Activated CD4-positive, alpha-beta T cell treated with anti-CD3 and anti-CD28 coated beads, Interleukin-2, amount 10 ng/mL, durations not matched to agents 24 days and 14 days (primary cell): ENCODE measurements around the gene CRYBB2. TPM values are rescaled to one million over a fixed set of nuclear protein-coding genes. Genes with fewer than 3 reads are reported as not detected.

Source experiments
- DNase-seq: peaks from one replicate; pipeline ENCODE4 v3.0.0; 2022
- H3K27ac Mint-ChIP-seq: one replicate; pipeline ENCODE4 v1.8.0; 2022; ENCODE audit warnings: mild to moderate bottlenecking, mixed read lengths
- H3K27me3 Mint-ChIP-seq: one replicate; pipeline ENCODE4 v1.8.0; 2022; ENCODE audit warnings: mixed read lengths
- H3K36me3 Mint-ChIP-seq: one replicate; pipeline ENCODE4 v1.8.0; 2022; ENCODE audit warnings: low read depth, mild to moderate bottlenecking, mixed read lengths
- H3K4me1 Mint-ChIP-seq: one replicate; pipeline ENCODE4 v1.8.0; 2021; ENCODE audit warnings: mixed read lengths
- H3K4me3 Mint-ChIP-seq: one replicate; pipeline ENCODE4 v1.8.0; 2022; ENCODE audit warnings: mild to moderate bottlenecking, moderate library complexity, mixed read lengths
- H3K9me3 Mint-ChIP-seq: one replicate; pipeline ENCODE4 v1.8.0; 2021; ENCODE audit warnings: mixed read lengths
- intact Hi-C: fragments of 100-400 bp; cut with micrococcal nuclease; formaldehyde crosslinking; loops from one replicate; pipeline ENCODE4 v1.15.1; 2023
- total RNA-seq: library from RNA; stranded (reverse); gene quantifications from 2 replicates; pipeline ENCODE4 v1.2.3, GENCODE V29; 2022

The CRYBB2 gene
- total RNA-seq, 1 donor from 2014 or later = not detected

DNA sequence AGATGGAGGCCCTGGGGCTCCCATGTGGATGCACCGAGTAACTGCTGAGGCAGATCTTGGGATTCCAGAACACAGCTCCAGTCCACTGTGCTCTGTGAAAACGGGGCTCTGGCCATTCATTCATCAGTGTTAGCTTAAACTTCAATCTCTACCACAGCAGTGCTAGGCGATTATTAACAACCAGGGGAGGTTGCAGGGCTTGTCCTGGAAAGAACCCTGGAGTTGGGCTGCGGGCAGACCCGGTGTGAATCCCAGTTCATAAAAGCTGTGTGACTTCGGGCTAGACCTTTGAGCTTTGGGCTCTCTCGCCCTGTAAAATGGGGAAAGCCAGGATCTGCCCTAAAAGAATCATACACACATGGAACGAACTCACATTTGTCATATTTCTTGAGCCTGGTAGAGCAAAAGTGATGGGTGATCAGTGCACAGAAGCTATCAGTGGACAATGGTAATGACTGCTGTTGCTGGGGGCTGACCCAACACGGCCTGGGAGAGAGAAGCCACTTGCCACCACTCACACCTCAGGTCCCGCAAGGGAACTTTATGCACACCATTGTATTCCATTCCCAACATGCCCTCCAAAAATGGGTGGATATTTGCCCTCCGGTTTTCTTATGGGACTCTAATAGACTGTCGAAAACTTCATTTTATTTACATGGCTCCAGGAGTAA is 35.4 kb upstream of the CRYBB2 start:
- Mint-ChIP-seq H3K4me3 (no peak overlapping the region), H3K9me3 (peaks cover 7% of the 10 kb centered on the region), H3K36me3 (peaks cover 23% of the 10 kb centered on the region), H3K27ac (no peak overlapping the region), H3K4me1 (no peaks in the 10 kb centered on the region), H3K27me3 (no peaks in the 10 kb centered on the region)
- intact Hi-C loops = no loop called here
- no peak for DNase-seq

DNA sequence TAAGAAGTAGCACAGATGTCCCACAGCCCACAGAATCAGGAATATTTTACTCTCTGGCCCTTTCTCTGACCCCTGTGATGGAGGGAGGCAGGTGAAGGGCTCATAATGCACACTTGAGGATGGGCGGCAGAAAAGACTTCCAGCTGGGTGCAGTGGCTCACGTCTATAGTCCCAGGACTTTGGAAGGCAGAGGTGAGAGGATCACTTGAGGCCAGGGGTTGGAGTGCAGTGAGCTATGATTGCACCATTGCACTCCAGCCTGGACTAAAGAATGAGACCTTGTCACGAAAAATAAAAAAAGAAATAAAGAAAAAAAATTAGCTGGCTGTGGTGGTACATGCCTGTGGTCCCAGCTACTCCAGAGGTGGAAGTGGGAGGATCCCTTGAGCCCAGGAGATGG is 33.3 kb upstream of the CRYBB2 start:
- no peaks in the 10 kb centered on the region for H3K9me3 Mint-ChIP-seq
- intact Hi-C loops = no loop called here
- H3K36me3 Mint-ChIP-seq = peaks cover 13% of the 10 kb centered on the region
- no peaks in the 10 kb centered on the region for H3K4me1 Mint-ChIP-seq
- no peaks in the 10 kb centered on the region for H3K27me3 Mint-ChIP-seq
- no peak overlapping the region for H3K27ac Mint-ChIP-seq
- no peak overlapping the region for H3K4me3 Mint-ChIP-seq
- no peak for DNase-seq

DNA sequence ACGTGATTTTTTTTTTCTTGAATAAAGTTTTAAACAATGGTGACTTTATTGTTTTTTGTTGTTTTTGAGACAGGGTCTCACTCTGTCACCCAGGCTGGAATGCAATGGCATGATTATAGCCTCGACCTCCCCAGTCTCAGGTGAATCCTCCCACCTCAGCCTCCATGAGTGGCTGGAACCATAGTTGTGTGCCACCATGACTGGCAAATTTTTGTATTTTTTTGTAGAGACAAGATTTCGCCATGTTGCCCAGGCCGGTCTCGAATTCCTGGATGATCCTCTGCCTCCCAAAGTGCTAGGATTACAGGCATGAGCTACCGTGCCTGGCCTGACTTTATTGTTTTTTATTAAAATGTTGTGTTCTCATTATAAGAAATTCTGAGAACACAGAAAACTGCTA is 32.0 kb upstream of the CRYBB2 start:
- Mint-ChIP-seq H3K27ac (no peak overlapping the region), H3K36me3 (peaks cover 5% of the 10 kb centered on the region), H3K4me1 (no peaks in the 10 kb centered on the region), H3K27me3 (no peaks in the 10 kb centered on the region), H3K4me3 (no peak overlapping the region), H3K9me3 (no peaks in the 10 kb centered on the region)
- intact Hi-C loops = no loop called here
- DNase-seq = no peak

DNA sequence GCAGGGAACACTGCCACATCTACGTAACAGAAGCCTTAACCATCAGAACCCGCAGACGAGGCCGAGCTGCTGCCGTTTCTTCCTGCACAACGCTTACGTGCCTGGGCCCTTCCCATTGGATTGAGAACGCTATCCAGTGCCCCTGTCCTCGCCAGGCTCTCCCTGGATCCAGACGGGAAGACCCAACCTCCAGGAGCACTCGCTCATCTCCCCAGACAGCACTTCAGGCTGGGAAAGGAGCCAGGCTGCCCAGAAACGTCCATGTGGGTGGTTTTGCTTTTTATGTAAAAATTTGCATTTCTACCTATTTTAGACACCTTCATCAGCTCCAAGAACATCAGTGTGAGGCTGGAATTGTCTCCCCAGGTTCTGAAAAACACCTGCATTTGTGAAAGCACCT is 27.0 kb upstream of the CRYBB2 start:
- H3K4me3 Mint-ChIP-seq = no peak overlapping the region
- DNase-seq = no peak
- H3K36me3 Mint-ChIP-seq = peaks cover 8% of the 10 kb centered on the region
- H3K4me1 Mint-ChIP-seq = no peaks in the 10 kb centered on the region
- intact Hi-C loops = no loop called here
- no peaks in the 10 kb centered on the region for H3K27me3 Mint-ChIP-seq
- H3K27ac Mint-ChIP-seq = no peak overlapping the region
- no peaks in the 10 kb centered on the region for H3K9me3 Mint-ChIP-seq

DNA sequence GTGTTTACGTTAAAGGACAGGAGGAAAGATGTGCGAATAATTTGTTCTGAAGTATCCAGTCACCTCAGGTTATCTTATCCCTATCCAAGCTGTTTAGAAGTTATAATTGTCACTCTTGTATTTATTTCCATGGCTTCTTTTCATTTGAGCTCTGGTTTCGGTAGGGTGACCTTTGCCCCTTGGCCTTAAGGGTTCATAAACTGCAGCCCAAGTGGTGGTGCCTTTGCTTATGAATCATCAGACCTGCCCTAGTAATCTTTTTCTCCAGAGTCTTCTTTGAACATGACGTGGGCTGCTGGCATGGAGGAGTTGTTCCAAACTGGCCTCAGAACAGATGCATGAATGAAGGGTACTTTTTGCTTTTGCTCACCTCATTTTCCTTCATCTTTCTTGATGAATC is 26.3 kb upstream of the CRYBB2 start:
- Mint-ChIP-seq H3K9me3 (no peaks in the 10 kb centered on the region), H3K4me3 (no peak overlapping the region), H3K36me3 (peaks cover 8% of the 10 kb centered on the region), H3K27me3 (no peaks in the 10 kb centered on the region), H3K27ac (no peak overlapping the region), H3K4me1 (no peaks in the 10 kb centered on the region)
- no peak for DNase-seq
- intact Hi-C loops = no loop called here

- H3K36me3 Mint-ChIP-seq = peaks cover 8% of the 10 kb centered on the region
- no peak overlapping the region for H3K4me3 Mint-ChIP-seq
- H3K9me3 Mint-ChIP-seq = no peaks in the 10 kb centered on the region
- no peaks in the 10 kb centered on the region for H3K27me3 Mint-ChIP-seq
- no peaks in the 10 kb centered on the region for H3K4me1 Mint-ChIP-seq
- H3K27ac Mint-ChIP-seq = no peak overlapping the region
- intact Hi-C loops = no loop called here
- no peak for DNase-seq
These were observed 25.9 kb upstream of the CRYBB2 start for GRCh38 chr22:25193548-25193947.

DNA sequence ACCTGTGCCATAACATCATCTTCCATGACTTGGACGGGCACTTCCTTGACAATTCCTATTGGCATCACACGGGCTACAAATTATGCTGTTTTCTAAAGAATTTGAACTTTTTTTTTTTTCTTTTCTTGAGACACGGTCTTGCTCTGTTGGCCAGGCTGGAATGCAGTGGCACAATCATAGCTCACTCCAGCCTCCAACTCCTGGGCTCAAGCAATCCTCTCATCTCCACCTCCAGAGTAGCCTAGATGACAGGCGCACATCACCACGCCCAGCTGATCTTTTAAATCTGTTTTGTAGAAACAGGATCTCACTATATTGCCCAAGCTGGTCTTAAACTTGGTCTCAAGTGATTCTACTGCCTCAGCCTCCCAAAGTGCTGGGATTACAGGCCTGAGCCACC is 23.1 kb upstream of the CRYBB2 start:
- Mint-ChIP-seq H3K9me3 (no peaks in the 10 kb centered on the region), H3K27me3 (no peaks in the 10 kb centered on the region), H3K27ac (no peak overlapping the region), H3K36me3 (peaks cover 7% of the 10 kb centered on the region), H3K4me3 (no peak overlapping the region), H3K4me1 (no peaks in the 10 kb centered on the region)
- intact Hi-C loops = no loop called here
- DNase-seq = no peak

GRCh38 chr22:25197340-25197739 is 22.1 kb upstream of the CRYBB2 start:
- intact Hi-C loops = no loop called here
- H3K36me3 Mint-ChIP-seq = peaks cover 7% of the 10 kb centered on the region
- no peak overlapping the region for H3K4me3 Mint-ChIP-seq
- H3K9me3 Mint-ChIP-seq = no peaks in the 10 kb centered on the region
- H3K4me1 Mint-ChIP-seq = peaks cover 2% of the 10 kb centered on the region
- no peak for DNase-seq
- H3K27ac Mint-ChIP-seq = no peak overlapping the region
- H3K27me3 Mint-ChIP-seq = no peaks in the 10 kb centered on the region

- Mint-ChIP-seq H3K4me1 (peaks cover 2% of the 10 kb centered on the region), H3K36me3 (peaks cover 3% of the 10 kb centered on the region), H3K27me3 (no peaks in the 10 kb centered on the region), H3K4me3 (no peak within 1 kb of the TSS), H3K9me3 (no peaks in the 10 kb centered on the region), H3K27ac (no peak within 1 kb of the TSS)
- no peak for DNase-seq
- intact Hi-C loops = loop anchor here (10.0 kb wide), 1 partner anchor 135 kb away; no protein-coding TSS in a partner anchor
These were observed 19.5 kb upstream of the CRYBB2 start, which contains the start of gene CRYBB3 for GRCh38 chr22:25199731-25200520. TSS of gene CRYBB3 (plus strand) at chr22:25199858. CDS start at chr22:25201397, 1,539 bp downstream.

DNA sequence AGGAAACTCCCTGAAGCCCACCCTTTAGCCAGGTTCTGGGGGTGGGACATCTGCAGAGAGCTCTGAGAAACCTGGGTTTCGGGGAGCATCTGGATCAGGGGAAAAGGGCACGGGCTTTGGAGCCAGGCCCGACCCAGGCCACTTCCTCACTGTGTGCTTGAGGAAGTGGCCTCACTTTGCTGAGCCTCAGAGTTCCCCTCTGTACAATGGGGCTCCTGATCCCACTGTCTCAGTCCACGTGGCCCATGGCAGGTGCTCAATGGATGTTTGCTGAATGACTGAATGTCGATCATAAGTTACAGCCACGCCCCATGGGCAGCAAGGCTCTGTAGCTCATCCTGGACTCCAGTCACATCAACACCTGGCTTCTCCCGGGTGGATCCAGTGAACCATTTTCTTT is 18.5 kb upstream of the CRYBB2 start:
- H3K36me3 Mint-ChIP-seq = peaks cover 1% of the 10 kb centered on the region

GRCh38 chr22:25201557-25202273 is 17.7 kb upstream of the CRYBB2 start:
- H3K4me1 Mint-ChIP-seq = peaks cover 2% of the 10 kb centered on the region
- H3K36me3 Mint-ChIP-seq = peaks cover under 1% of the 10 kb centered on the region
- no peak overlapping the region for H3K27ac Mint-ChIP-seq
- H3K4me3 Mint-ChIP-seq = no peak overlapping the region
- no peaks in the 10 kb centered on the region for H3K9me3 Mint-ChIP-seq
- no peaks in the 10 kb centered on the region for H3K27me3 Mint-ChIP-seq
- DNase-seq = no peak
- intact Hi-C loops = loop anchor here (1.0 to 10.0 kb wide), 3 partner anchors 120 to 1129 kb away; no protein-coding TSS in a partner anchor

More for the DNA sequence above, 18.5 kb upstream of the CRYBB2 start:
- H3K9me3 Mint-ChIP-seq = no peaks in the 10 kb centered on the region
- no peak overlapping the region for H3K27ac Mint-ChIP-seq
- intact Hi-C loops = loop anchor here (10.0 kb wide), 1 partner anchor 134 kb away; no protein-coding TSS in a partner anchor
- H3K4me3 Mint-ChIP-seq = no peak overlapping the region
- no peak for DNase-seq
- H3K4me1 Mint-ChIP-seq = peaks cover 2% of the 10 kb centered on the region
- no peaks in the 10 kb centered on the region for H3K27me3 Mint-ChIP-seq

DNA sequence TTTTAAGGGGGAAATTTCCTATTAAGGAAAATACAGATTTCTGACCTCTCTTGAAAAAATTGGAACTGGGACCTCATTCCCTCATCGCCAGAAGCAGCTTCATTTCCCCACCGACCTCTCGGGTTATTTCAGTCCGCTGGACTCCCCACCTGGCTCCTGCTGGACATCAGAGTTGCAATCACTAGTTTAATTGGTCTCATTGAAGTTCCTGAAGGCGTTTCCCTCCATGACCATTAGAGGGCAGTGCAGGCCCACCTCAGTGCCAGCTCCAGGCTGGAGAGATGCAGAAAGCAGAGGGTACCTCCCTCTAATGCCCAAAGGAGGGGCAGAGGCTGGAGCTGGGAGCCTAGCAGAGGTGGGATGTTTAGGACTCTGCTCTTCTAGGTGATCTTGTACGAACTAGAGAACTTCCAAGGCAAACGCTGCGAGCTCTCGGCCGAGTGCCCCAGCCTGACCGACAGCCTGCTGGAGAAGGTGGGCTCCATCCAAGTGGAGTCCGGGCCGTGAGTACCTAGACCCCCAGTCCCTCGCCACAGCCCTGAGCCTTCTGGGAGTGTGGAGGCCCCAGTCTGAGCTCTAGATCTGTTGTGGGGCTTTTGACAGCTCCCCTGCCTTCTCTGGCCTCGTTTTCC is 17.0 kb upstream of the CRYBB2 start:
- H3K27ac Mint-ChIP-seq = no peak overlapping the region
- peaks cover 2% of the 10 kb centered on the region for H3K4me1 Mint-ChIP-seq
- peak; percentile 87 for DNase-seq
- no peaks in the 10 kb centered on the region for H3K27me3 Mint-ChIP-seq
- intact Hi-C loops = loop anchor here (1.0 to 10.0 kb wide), 3 partner anchors 121 to 1128 kb away; no protein-coding TSS in a partner anchor
- H3K9me3 Mint-ChIP-seq = no peaks in the 10 kb centered on the region
- no peak overlapping the region for H3K4me3 Mint-ChIP-seq
- no peaks in the 10 kb centered on the region for H3K36me3 Mint-ChIP-seq

- H3K27ac Mint-ChIP-seq = no peak overlapping the region
These were observed 16.4 kb upstream of the CRYBB2 start for GRCh38 chr22:25203082-25203481.

More at GRCh38 chr22:25203082-25203481, 16.4 kb upstream of the CRYBB2 start:
- H3K27me3 Mint-ChIP-seq = no peaks in the 10 kb centered on the region
- peaks cover 2% of the 10 kb centered on the region for H3K4me1 Mint-ChIP-seq
- DNase-seq = no peak
- H3K9me3 Mint-ChIP-seq = no peaks in the 10 kb centered on the region
- no peaks in the 10 kb centered on the region for H3K36me3 Mint-ChIP-seq
- no peak overlapping the region for H3K4me3 Mint-ChIP-seq
- intact Hi-C loops = loop anchor here (2.0 to 10.0 kb wide), 2 partner anchors 132 to 1128 kb away; no protein-coding TSS in a partner anchor
